ACC112 (cell line): ENCODE data around the gene USP6NL.
"Not testable (repeated sequence)": the region's sequence is repeated elsewhere in the genome, so short reads cannot be mapped to it uniquely, and the experiment has no call there.

Experiments used
- H2AFZ ChIP-seq: fragments of 200-600 bp; sonication (generic); one replicate; pipeline ENCODE4 v1.6.0; 2017; ENCODE audit warnings: antibody characterized with exemption, low read length; ENCODE audit not compliant: unreplicated experiment
- H3K27ac ChIP-seq: fragments of 200-600 bp; sonication (generic); 2 replicates; pipeline ENCODE4 v1.5.1; 2014; ENCODE audit warnings: low read depth, mild to moderate bottlenecking, antibody characterized with exemption, low read length, moderate library complexity
- H3K27me3 ChIP-seq: fragments of 200-600 bp; sonication (generic); 2 replicates; pipeline ENCODE4 v1.6.1; 2014; ENCODE audit warnings: mild to moderate bottlenecking, antibody characterized with exemption, low read length, moderate library complexity, mixed read lengths; ENCODE audit not compliant: insufficient read depth
- H3K36me3 ChIP-seq: fragments of 200-600 bp; sonication (generic); 2 replicates; pipeline ENCODE4 v1.6.1; 2016; ENCODE audit warnings: mild to moderate bottlenecking, antibody characterized with exemption, low read length, moderate library complexity, mixed read lengths; ENCODE audit not compliant: insufficient read depth
- H3K4me1 ChIP-seq: fragments of 200-600 bp; sonication (generic); one replicate; pipeline ENCODE4 v1.6.1; 2016; ENCODE audit warnings: low read length, mixed read lengths; ENCODE audit not compliant: insufficient read depth, unreplicated experiment, control insufficient read depth
- H3K4me3 ChIP-seq: fragments of 200-600 bp; sonication (generic); 2 replicates; pipeline ENCODE4 v1.5.1; 2014; ENCODE audit warnings: mild to moderate bottlenecking, low read depth, low read length
- H3K79me2 ChIP-seq: fragments of 200-600 bp; sonication (generic); one replicate; pipeline ENCODE4 v1.6.0; 2016; ENCODE audit warnings: low read length; ENCODE audit not compliant: control insufficient read depth, unreplicated experiment, insufficient read depth

The USP6NL gene

DNA sequence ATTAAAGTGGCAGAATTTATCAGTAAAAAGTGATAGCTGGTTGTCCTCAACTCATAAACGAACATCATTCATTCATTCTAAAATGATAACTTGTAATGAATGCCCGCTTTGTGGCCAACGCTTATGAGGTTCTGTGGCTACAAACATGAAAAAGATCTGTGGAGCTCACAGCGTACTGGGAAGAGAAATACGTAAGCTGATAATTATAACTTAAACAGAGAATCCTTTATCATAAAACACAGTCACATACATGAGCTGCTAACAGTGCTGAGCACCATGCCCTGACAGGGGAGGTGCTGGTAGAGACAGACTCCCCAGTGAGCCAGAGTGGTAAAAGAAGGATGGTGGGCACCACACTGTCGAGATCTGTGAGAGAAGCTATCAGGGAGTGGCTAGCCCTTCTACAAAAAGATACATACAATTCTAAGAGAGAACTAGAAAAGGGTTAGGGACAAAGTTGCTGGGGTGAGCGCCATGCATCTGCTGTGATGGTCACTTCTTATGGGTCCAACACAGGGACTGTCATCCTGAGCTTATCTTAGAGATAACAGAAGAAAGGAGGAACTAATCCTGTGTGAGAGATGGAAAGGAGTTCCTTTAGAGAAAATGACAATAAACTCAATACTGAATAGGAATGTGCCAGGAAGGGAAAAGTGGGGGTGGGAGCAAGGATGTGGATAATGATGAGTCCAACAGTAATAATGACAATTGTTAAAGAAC lies 106.7 kb downstream of the USP6NL start:
- H3K4me3 ChIP-seq: no peak overlapping the region
- H3K27me3 ChIP-seq: no peaks in the 10 kb centered on the region
- no peak overlapping the region for H2AFZ ChIP-seq
- no peak overlapping the region for H3K27ac ChIP-seq
- no peaks in the 10 kb centered on the region for H3K79me2 ChIP-seq
- no peaks in the 10 kb centered on the region for H3K36me3 ChIP-seq
- no peaks in the 10 kb centered on the region for H3K4me1 ChIP-seq

DNA sequence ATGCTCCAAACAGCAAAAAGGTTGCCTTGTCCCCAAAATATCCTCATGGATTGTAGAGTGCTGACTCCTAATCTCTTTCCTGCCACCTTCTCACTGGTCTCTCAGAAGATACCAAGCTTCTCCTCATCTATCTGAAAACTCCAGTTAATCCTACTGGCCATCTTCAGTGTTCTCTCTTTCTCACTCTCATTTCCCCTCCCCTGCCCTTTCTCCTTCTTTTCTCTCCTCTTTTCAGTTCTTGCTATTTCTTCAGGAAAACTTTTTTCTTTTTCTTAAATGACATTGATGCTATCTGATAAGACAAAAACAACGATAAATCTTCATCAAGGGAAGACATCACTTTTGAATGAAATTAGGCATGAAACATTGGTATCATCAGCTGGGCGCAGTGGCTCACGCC lies 109.8 kb downstream of the USP6NL start:
- Histone ChIP-seq H3K4me1 (no peaks in the 10 kb centered on the region), H3K36me3 (no peaks in the 10 kb centered on the region), H3K79me2 (no peaks in the 10 kb centered on the region), H2AFZ (no peak overlapping the region), H3K27ac (no peak overlapping the region), H3K27me3 (no peaks in the 10 kb centered on the region), H3K4me3 (no peak overlapping the region)

- no peak overlapping the region for H3K27ac ChIP-seq
- no peak overlapping the region for H3K4me3 ChIP-seq
- H3K79me2 ChIP-seq: no peaks in the 10 kb centered on the region
- H3K4me1 ChIP-seq: no peaks in the 10 kb centered on the region
- no peak overlapping the region for H2AFZ ChIP-seq
- no peaks in the 10 kb centered on the region for H3K27me3 ChIP-seq
- no peaks in the 10 kb centered on the region for H3K36me3 ChIP-seq
Measured at GRCh38 chr10:11499425-11500071, 111.9 kb downstream of the USP6NL start.

DNA sequence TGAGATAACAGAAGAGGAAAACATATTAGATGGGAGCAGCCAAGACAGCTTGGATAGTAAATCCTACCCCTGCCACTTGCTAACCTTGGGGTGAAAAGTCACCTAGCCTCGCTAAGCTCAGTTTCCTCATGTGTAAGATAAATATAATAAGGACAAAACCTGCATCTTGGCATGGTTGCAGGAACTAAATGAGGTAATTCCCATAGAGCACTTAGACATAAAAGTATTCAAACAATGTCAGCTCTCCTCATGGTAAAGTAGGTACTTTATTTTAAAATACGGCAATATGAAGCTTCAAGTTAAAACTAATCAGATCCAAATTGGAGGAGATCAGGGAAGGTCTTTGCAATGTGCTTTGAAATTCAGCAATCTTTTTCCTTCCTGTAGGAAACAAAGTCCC lies 113.1 kb downstream of the USP6NL start:
- Histone ChIP-seq H3K27ac (no peak overlapping the region), H3K79me2 (no peaks in the 10 kb centered on the region)

GRCh38 chr10:11494923-11495322 lies 116.5 kb downstream of the USP6NL start:
- not testable (repeated sequence) for H3K27me3 ChIP-seq, H3K79me2 ChIP-seq, H3K4me1 ChIP-seq, H2AFZ ChIP-seq, H3K4me3 ChIP-seq, H3K36me3 ChIP-seq, H3K27ac ChIP-seq

More for the DNA sequence above, 113.1 kb downstream of the USP6NL start:
- no peak overlapping the region for H2AFZ ChIP-seq
- H3K4me1 ChIP-seq: no peaks in the 10 kb centered on the region
- H3K27me3 ChIP-seq: no peaks in the 10 kb centered on the region
- H3K4me3 ChIP-seq: no peak overlapping the region
- no peaks in the 10 kb centered on the region for H3K36me3 ChIP-seq

- Histone ChIP-seq H3K79me2 (no peaks in the 10 kb centered on the region), H2AFZ (no peak overlapping the region), H3K4me1 (no peaks in the 10 kb centered on the region), H3K27ac (no peak overlapping the region), H3K36me3 (no peaks in the 10 kb centered on the region), H3K27me3 (no peaks in the 10 kb centered on the region), H3K4me3 (no peak overlapping the region)
Measured at GRCh38 chr10:11493646-11494045, 117.8 kb downstream of the USP6NL start.

- H3K36me3 ChIP-seq: no peaks in the 10 kb centered on the region
- no peak overlapping the region for H2AFZ ChIP-seq
- no peak overlapping the region for H3K27ac ChIP-seq
- H3K4me3 ChIP-seq: no peak overlapping the region
- no peaks in the 10 kb centered on the region for H3K4me1 ChIP-seq
- no peaks in the 10 kb centered on the region for H3K79me2 ChIP-seq
- no peaks in the 10 kb centered on the region for H3K27me3 ChIP-seq
Measured at GRCh38 chr10:11491087-11491486, 120.4 kb downstream of the USP6NL start.

DNA sequence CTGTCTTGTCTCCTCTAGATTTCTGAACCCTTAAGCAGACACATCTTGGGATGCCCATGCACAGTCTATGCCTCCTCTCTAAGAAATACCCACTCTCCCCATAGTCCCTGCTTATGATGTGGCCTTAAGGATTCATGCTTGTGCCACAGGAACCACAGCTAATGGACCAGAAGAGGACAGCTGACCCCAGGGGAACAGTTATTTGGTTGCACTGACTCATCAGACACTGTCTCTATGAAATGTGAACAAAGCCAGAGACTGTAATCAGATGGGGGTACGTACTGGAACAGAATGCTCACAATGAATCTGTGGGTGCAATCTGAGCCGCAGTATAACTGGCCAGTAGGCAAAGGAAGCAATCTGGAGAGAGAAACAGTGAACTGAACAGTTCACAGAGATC lies 121.9 kb downstream of the USP6NL start:
- H3K4me3 ChIP-seq: no peak overlapping the region
- H3K27ac ChIP-seq: no peak overlapping the region
- H3K79me2 ChIP-seq: no peaks in the 10 kb centered on the region
- H3K27me3 ChIP-seq: no peaks in the 10 kb centered on the region
- H2AFZ ChIP-seq: no peak overlapping the region
- H3K4me1 ChIP-seq: no peaks in the 10 kb centered on the region
- no peaks in the 10 kb centered on the region; the same call in 1 of the 2 replicates for H3K36me3 ChIP-seq

DNA sequence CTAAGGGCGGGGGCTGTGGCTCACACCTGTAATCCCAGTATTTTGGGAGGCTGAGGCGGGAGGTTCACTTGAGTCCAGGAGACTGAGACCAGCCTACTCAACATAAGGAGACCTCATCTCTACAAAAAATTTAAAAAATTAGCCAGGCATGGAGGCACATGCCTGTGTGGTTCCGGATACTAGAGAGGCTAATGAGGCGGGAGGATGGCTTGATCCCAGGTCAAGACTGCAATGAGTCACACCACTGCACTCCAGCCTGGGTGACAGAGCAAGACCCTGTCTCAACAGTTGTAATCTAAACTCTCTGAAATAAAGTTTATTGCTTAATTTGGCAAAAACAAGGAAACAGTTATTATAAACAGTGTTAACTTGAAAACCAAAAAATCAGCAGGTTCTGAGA lies 123.3 kb downstream of the USP6NL start:
- Histone ChIP-seq H3K79me2 (no peaks in the 10 kb centered on the region), H3K27me3 (no peaks in the 10 kb centered on the region), H3K36me3 (no peaks in the 10 kb centered on the region; the same call in 1 of the 2 replicates), H3K27ac (no peak overlapping the region), H3K4me1 (no peaks in the 10 kb centered on the region), H3K4me3 (no peak overlapping the region), H2AFZ (no peak overlapping the region)

DNA sequence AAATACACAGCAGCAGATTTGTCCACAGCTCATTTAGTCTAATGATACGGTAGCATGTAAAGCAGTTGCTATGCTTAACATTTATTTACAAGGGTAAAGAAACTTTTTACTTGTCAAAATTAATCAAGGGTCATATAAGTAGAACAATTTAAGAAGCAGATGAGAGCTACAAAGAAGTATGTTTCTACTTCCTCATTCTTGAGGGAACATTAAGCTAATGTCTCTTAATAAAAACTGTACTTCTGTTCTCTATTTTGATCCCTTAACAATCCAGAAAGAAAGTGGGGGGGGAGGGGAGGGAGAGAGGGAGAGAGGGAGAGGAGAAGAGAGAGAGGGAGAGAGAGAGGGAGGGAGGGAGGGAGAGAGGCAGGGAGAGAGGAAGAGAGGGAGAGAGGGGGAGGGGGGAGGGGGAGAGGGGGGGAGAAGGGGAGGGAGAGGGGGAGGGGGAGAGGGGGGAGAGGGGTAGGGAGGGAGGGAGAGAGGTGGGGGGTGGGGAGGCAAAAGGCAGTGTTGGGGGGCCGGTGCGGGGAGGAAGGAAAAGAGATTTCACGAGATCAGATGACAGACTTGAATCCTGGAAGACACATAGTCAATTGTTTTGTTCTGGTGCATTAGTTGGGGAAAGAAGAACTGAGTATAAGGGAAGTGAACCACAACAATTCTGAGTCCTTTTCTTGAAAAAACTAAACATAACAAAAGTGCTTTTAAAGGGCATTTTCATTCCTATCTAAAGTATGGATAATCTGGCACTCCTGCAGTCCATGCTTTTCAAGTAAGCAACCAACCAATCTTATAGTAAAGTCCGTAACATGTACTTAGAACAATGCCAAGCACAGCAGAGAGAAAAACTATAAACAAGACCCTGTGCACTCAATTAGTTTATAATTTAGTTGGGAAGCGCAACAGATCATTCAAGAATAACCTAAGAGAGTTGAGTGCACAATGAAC lies 128.0 kb downstream of the USP6NL start:
- no peak overlapping the region for H3K4me3 ChIP-seq
- H3K27me3 ChIP-seq: no peaks in the 10 kb centered on the region
- no peaks in the 10 kb centered on the region for H3K4me1 ChIP-seq
- no peaks in the 10 kb centered on the region; the same call in 1 of the 2 replicates for H3K36me3 ChIP-seq
- H2AFZ ChIP-seq: no peak overlapping the region
- H3K79me2 ChIP-seq: no peaks in the 10 kb centered on the region
- no peak overlapping the region for H3K27ac ChIP-seq
